Adrenal gland (tissue), 5 donors: ENCODE data around the gene TBXAS1.

Experiments
- CTCF ChIP-seq, 6 experiments: fragments of 450-650 bp in 4 of 6; fragments of 200-600 bp in 2 of 6; sonication (generic) in 1 of 6; IDR thresholded peaks; 1 replicate in 5 of 6; 2 replicates in 1 of 6; pipeline versions ENCODE4 v1.5.1 to v1.8.0; 2016 to 2021; ENCODE audit warnings: antibody characterized with exemption in 6 of 6, mild to moderate bottlenecking in 2 of 6, moderate library complexity in 1 of 6
- POLR2A ChIP-seq, 2 donors: fragments of 450-650 bp; IDR thresholded peaks; one replicate each; pipeline ENCODE4 v1.6.1; 2017; ENCODE audit warnings: antibody characterized with exemption in 2 of 2, mild to moderate bottlenecking in 2 of 2, moderate library complexity in 1 of 2
- donor health status: DM: no; HTN: no; CAD: no.

- TF ChIP-seq CTCF (IDR thresholded peaks at IDR 0.05) (no peak), POLR2A (IDR thresholded peaks at IDR 0.05) (no peak)
Observed at GRCh38 chr7:139966949-139967348, 137.9 kb downstream of the TBXAS1 start.
